GM23338 (cell line): ENCODE measurements around the gene LPP. TPM values are rescaled to one million over a fixed set of nuclear protein-coding genes. Genes with fewer than 3 reads are reported as not detected.
A peak's percentile ranks its signal among the peaks of the same experiment; 100 is the strongest.

Source experiments
- ATAC-seq: fragments of 200-7000 bp; cut with Tn5 transposase; 3 replicates; pipeline ENCODE4 v1.9.1; 2020
- DNase-seq: peaks from one replicate; pipeline ENCODE4 v3.0.0-alpha.2; 2015; ENCODE audit warnings: low spot score
- H2AFZ ChIP-seq: fragments of 200-600 bp; sonication (generic); 2 replicates; pipeline ENCODE4 v1.8.0; 2016; ENCODE audit warnings: antibody characterized with exemption, mild to moderate bottlenecking, moderate library complexity
- H3F3A ChIP-seq: fragments of 200-600 bp; sonication (generic); replicated peaks from 2 replicates; pipeline ENCODE4 v1.8.0; 2017; ENCODE audit warnings: antibody characterized with exemption, mixed run types, low read depth
- H3K27ac ChIP-seq: fragments of 200-600 bp; sonication (generic); 2 replicates; pipeline ENCODE4 v1.6.1; 2016; ENCODE audit warnings: low read depth
- H3K27me3 ChIP-seq: fragments of 200-600 bp; sonication (generic); 2 replicates; pipeline ENCODE4 v1.8.0; 2016; ENCODE audit warnings: mild to moderate bottlenecking, mixed run types, moderate library complexity; ENCODE audit not compliant: insufficient read depth
- H3K36me3 ChIP-seq: fragments of 200-600 bp; sonication (generic); 2 replicates; pipeline ENCODE4 v1.8.0; 2016; ENCODE audit warnings: mild to moderate bottlenecking; ENCODE audit not compliant: insufficient read depth
- H3K4me1 ChIP-seq: fragments of 200-600 bp; sonication (generic); 2 replicates; pipeline ENCODE4 v1.8.0; 2016; ENCODE audit warnings: mild to moderate bottlenecking, moderate library complexity; ENCODE audit not compliant: insufficient read depth
- H3K4me2 ChIP-seq: fragments of 200-600 bp; sonication (generic); 2 replicates; pipeline ENCODE4 v1.7.1; 2017; ENCODE audit warnings: mixed run types
- H3K4me3 ChIP-seq: fragments of 200-600 bp; sonication (generic); 2 replicates; pipeline ENCODE4 v1.6.1; 2016; ENCODE audit warnings: mixed run types
- H3K79me2 ChIP-seq: fragments of 200-600 bp; sonication (generic); replicated peaks from 2 replicates; pipeline ENCODE4 v1.8.0; 2017; ENCODE audit warnings: mild to moderate bottlenecking; ENCODE audit not compliant: insufficient read depth
- H3K9me2 ChIP-seq: fragments of 200-600 bp; sonication (generic); 2 replicates; pipeline ENCODE4 v1.8.0; 2017; ENCODE audit not compliant: insufficient read depth
- H4K20me1 ChIP-seq: fragments of 200-600 bp; sonication (generic); replicated peaks from 2 replicates; pipeline ENCODE4 v1.8.0; 2017; ENCODE audit warnings: mild to moderate bottlenecking; ENCODE audit not compliant: insufficient read depth
- H3K27ac Mint-ChIP-seq: 2 replicates; pipeline ENCODE4 v1.8.0; 2020; ENCODE audit warnings: inconsistent platforms, mild to moderate bottlenecking, moderate library complexity, mixed read lengths
- H3K27me3 Mint-ChIP-seq: 3 replicates; pipeline ENCODE4 v1.8.0; 2022; ENCODE audit warnings: low read depth, mild to moderate bottlenecking, moderate library complexity, mixed read lengths, inconsistent platforms; ENCODE audit not compliant: insufficient read depth, poor library complexity
- H3K36me3 Mint-ChIP-seq: 3 replicates; pipeline ENCODE4 v1.8.0; 2021; ENCODE audit warnings: low read depth, mild to moderate bottlenecking, inconsistent platforms, moderate library complexity, mixed read lengths
- H3K4me1 Mint-ChIP-seq: 3 replicates; pipeline ENCODE4 v1.8.0; 2020; ENCODE audit warnings: mild to moderate bottlenecking, inconsistent platforms, mixed read lengths
- H3K4me3 Mint-ChIP-seq: 3 replicates; pipeline ENCODE4 v1.8.0; 2021; ENCODE audit warnings: moderate library complexity, mild to moderate bottlenecking, inconsistent platforms, mixed read lengths
- H3K9me3 Mint-ChIP-seq: 3 replicates; pipeline ENCODE4 v1.8.0; 2020; ENCODE audit warnings: moderate library complexity, mild to moderate bottlenecking, inconsistent platforms, mixed read lengths
- CREB1 ChIP-seq: fragments of 250-450 bp; sonication (Bioruptor Pico); IDR thresholded peaks from 2 replicates; pipeline ENCODE4 v1.5.0; 2020; ENCODE audit warnings: low read depth, mild to moderate bottlenecking, moderate library complexity
- ETS1 ChIP-seq: IDR thresholded peaks from 2 replicates; pipeline ENCODE4 v1.6.1; 2016; ENCODE audit warnings: antibody characterized with exemption
- EZH2phosphoT487 ChIP-seq: fragments of 200-600 bp; sonication (generic); IDR thresholded peaks from one replicate; pipeline ENCODE4 v1.8.1; 2018; ENCODE audit warnings: antibody characterized with exemption; ENCODE audit not compliant: unreplicated experiment
- JUNB ChIP-seq: IDR thresholded peaks from one replicate; pipeline ENCODE4 v1.6.1; 2016; ENCODE audit warnings: antibody characterized with exemption; ENCODE audit not compliant: unreplicated experiment
- NANOG ChIP-seq: IDR thresholded peaks from 2 replicates; pipeline ENCODE4 v1.6.1; 2016; ENCODE audit warnings: antibody characterized with exemption, borderline replicate concordance
- ZNF114 ChIP-seq: fragments of 250-450 bp; sonication (Bioruptor Pico); IDR thresholded peaks from 2 replicates; pipeline ENCODE4 v1.5.0; 2020; ENCODE audit warnings: mild to moderate bottlenecking, moderate library complexity
- ZNF331 ChIP-seq: fragments of 250-450 bp; sonication (Bioruptor Pico); IDR thresholded peaks from 2 replicates; pipeline ENCODE4 v1.5.0; 2020; ENCODE audit warnings: low read depth, mild to moderate bottlenecking, moderate library complexity
- ZNF462 ChIP-seq: fragments of 250-450 bp; sonication (Bioruptor Pico); IDR thresholded peaks from 2 replicates; pipeline ENCODE4 v1.5.0; 2020; ENCODE audit warnings: mild to moderate bottlenecking, moderate library complexity
- polyA plus RNA-seq: library from polyadenylated mRNA; unstranded; fragments of >200 nt; fragmentation: Nextera tagmentation; extraction: Ambion mirVana; gene quantifications from 2 replicates; pipeline ENCODE4 v1.2.1, GENCODE V29; 2016
- total RNA-seq: library from RNA; depleted of rRNA; stranded (reverse); fragments of >200 nt; shearing (Covaris generic); gene quantifications from 2 replicates; pipeline ENCODE4 v1.2.3, GENCODE V29; 2014

LPP gene
- total and polyA plus RNA-seq, 2 experiments from 2014 or later, result 23.0 to 35.2 TPM

GRCh38 chr3:188890572-188891270 is 736.8 kb downstream of the LPP start (continued):
- TF ChIP-seq ZNF462 (CRISPR knock-in tag) (no peak), NANOG (no peak), JUNB (no peak), ZNF114 (CRISPR knock-in tag) (no peak)

- H3K4me3 ChIP-seq, result no peak overlapping the region
- no peaks in the 10 kb centered on the region for H3F3A ChIP-seq
- no peaks in the 10 kb centered on the region for H4K20me1 ChIP-seq
- Mint-ChIP-seq H3K36me3 (no peaks in the 10 kb centered on the region), H3K4me3 (no peak overlapping the region), H3K9me3 (no peaks in the 10 kb centered on the region), H3K27ac (peak overlapping the region; percentile 14; the same call in 1 of the 2 replicates), H3K27me3 (no peaks in the 10 kb centered on the region), H3K4me1 (peaks cover 8% of the 10 kb centered on the region)
- no peaks in the 10 kb centered on the region for H3K79me2 ChIP-seq
- peak overlapping the region; percentile 43; the same call in 1 of the 2 replicates for H3K4me2 ChIP-seq
- H3K27me3 ChIP-seq, result no peaks in the 10 kb centered on the region
- 0 out of 2 replicates have a peak, but pooled peaks cover 5% of the 10 kb centered on the region for H3K9me2 ChIP-seq
- no peak overlapping the region for H2AFZ ChIP-seq
- no peaks in the 10 kb centered on the region for H3K4me1 ChIP-seq
- H3K27ac ChIP-seq, result no peak overlapping the region
- H3K36me3 ChIP-seq, result no peaks in the 10 kb centered on the region
- no peak for DNase-seq
- ATAC-seq, result no peak
- TF ChIP-seq ETS1 (no peak), ZNF462 (CRISPR knock-in tag) (no peak), NANOG (no peak), CREB1 (CRISPR knock-in tag) (no peak), JUNB (no peak), EZH2phosphoT487 (no peak), ZNF331 (CRISPR knock-in tag) (no peak)
Observed at GRCh38 chr3:188899881-188900280, 745.9 kb downstream of the LPP start.
